HL-60/S4 treated with phorbol 12-myristate 13-acetate at 8.2 ng/mL for 4 days and 3 days (cell line): Measurements from ENCODE around the gene PNISR.

Experiments
- in situ Hi-C: fragments of 300-500 bp; cut with MboI; formaldehyde crosslinking; loops from 2 replicates; pipeline ENCODE4 v1.15.0; 2022; ENCODE audit warnings: low sequenced_read_pairs

Gene PNISR, protein sequence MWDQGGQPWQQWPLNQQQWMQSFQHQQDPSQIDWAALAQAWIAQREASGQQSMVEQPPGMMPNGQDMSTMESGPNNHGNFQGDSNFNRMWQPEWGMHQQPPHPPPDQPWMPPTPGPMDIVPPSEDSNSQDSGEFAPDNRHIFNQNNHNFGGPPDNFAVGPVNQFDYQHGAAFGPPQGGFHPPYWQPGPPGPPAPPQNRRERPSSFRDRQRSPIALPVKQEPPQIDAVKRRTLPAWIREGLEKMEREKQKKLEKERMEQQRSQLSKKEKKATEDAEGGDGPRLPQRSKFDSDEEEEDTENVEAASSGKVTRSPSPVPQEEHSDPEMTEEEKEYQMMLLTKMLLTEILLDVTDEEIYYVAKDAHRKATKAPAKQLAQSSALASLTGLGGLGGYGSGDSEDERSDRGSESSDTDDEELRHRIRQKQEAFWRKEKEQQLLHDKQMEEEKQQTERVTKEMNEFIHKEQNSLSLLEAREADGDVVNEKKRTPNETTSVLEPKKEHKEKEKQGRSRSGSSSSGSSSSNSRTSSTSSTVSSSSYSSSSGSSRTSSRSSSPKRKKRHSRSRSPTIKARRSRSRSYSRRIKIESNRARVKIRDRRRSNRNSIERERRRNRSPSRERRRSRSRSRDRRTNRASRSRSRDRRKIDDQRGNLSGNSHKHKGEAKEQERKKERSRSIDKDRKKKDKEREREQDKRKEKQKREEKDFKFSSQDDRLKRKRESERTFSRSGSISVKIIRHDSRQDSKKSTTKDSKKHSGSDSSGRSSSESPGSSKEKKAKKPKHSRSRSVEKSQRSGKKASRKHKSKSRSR

DNA sequence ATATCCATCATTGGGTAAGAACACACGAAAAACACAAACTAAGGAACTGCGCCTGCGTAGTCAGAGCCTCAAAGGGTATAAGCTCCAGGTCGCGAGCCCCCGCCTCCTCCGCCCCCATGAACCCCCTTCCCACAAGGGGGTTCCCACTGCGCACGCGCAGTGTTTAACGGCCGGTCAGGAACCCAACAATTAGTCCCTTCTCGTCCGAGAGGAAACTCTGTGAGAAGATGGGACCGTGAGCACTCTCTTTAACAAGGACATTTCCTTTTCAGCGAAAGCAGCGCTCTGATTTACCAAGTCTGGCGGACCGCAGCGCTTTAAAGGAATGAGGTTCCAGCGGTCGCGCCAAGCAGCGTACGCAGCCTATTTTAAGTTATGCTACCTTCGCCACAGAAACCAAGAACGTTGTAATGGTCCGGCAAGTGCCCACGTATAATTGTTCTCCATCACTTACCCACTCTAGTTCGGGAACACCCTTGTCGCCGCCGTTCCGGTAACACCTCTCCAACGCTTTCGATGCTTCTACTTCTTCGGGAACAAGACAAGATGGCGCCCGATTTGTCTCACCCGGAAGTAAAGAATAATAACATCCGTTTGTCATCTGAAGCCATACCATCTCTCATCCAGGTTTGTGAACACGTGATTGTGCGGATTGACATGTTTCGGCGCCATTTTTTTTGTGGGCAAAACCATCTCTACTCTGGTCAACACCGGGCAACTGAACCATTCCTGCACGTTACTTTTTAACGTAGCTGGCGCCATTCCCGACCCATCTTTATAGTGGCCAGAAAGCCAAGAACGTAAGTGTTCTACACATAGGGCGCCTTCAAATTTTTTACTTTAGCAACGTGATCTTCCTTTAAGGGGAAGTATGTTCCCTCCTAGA is at the start of gene PNISR:
PNISR (minus strand) TSS at position 548 of the 886 bp plus-strand sequence. CDS start 10,649 bp downstream, outside the sequence.
- in situ Hi-C loops, result no loop called here

GRCh38 chr6:99473730-99474129 is 48.6 kb upstream of the PNISR start:
- in situ Hi-C loops, result loop anchor here (25.0 kb wide), 1 partner anchor 264 kb away; no protein-coding TSS in a partner anchor

DNA sequence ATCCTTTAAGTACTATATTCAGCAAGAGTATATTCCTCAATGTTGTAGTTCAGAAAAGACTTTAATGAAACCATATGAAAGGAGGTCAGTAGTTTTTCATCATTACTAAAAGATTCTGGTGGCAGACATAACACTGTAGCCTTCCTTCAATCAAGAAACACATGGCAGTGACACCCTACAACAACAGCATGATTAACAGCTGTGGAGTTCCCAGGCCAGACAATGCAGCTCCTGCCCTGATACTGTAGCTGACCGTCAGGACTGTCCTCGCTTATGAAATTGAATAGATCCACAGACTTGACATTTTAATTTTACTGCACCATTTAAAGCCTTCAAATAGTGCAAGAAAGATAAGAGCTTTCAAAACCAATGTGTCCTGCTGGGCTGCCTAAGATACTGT is 46.5 kb upstream of the PNISR start:
- in situ Hi-C loops, result loop anchor here (25.0 kb wide), 1 partner anchor 266 kb away; no protein-coding TSS in a partner anchor

DNA sequence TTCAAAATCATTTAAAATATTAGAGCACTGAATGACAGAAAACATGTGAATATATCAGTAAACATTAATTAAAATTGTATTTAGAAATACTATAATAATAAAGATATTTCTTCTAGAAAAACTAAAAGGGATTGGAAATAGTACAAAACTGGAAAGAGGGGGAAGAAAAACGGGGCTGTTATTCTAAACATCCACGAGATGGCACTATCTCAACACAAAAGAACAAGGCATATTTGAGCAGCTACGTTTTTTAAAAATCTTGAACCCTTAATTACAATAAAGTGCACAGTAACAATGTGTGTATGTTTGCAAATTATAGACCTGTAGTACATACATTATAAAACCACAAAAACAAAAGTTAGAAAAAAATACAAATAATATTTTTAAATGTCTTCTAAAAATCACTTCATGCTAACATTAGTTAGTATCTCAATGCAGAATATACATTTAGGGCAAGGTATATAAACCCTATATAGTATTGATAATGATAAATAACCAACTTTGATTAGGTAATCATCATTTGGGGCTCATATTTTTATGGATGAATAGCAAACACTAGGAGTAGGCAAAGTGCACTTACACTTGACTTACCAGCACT is 42.5 kb upstream of the PNISR start:
- in situ Hi-C loops, result loop anchor here (25.0 kb wide), 1 partner anchor 270 kb away; no protein-coding TSS in a partner anchor

DNA sequence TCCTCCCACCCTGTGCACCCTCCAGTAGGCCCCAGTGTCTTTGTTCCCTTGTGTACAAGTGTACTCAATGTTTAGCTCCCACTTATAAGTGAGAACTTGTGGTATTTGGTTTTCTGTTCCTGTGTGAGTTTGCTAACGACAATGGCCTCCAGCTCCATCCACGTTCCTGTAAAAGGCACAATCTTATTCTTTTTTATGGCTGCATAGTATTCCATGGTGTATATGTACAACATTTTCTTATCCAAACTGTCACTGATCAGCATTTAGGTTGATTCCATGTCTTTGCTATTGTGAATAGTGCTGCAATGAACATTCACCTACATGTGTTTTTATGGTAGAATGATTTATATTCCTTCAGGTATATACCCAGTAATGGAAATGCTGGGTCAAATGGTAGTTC is 34.0 kb upstream of the PNISR start:
- in situ Hi-C loops, result loop anchor here (25.0 kb wide), 1 partner anchor 278 kb away; no protein-coding TSS in a partner anchor

- in situ Hi-C loops, result loop anchor here (25.0 kb wide), 1 partner anchor 279 kb away; no protein-coding TSS in a partner anchor
Observed at GRCh38 chr6:99458319-99458718, 33.2 kb upstream of the PNISR start.

DNA sequence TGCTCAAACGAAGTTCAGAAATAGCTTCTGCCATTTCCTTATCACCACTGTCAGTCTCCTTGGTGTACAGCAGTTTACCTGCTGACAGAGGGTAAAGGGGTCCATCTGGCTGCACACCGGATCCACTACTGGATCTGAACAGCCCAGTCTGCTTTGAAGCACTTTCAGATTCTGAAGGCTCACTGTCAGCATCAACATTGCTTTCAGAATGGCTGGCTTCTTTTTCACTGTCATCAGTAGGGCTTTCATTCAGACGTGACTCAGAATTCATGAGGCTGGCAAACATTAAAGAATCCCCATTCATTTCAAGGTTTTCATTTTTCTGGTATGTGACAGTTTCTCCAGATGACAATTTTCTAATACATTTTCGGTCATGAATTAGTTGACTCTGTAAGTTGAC is 21.0 kb upstream of the PNISR start:
- in situ Hi-C loops, result no loop called here

GRCh38 chr6:99434702-99435530 is 9.8 kb upstream of the PNISR start:
- in situ Hi-C loops, result no loop called here

DNA sequence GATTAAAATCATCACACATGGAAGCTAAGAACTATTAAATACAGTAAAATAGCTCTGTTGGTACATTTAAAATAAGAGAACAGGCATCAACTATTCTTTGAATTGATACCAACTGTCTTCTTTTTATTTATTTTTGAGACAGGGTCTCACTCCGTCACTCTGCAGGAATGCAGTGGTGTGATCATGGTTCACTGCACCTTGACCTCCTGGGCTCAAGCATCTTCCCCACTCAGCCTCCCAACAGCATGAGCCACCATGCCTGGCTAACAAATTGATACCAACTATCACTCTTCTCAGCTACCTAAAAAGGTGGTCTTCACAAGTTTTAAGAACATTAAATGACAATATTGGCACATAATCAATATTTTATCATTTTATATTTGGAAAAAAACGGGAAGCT is 7.8 kb upstream of the PNISR start:
- in situ Hi-C loops, result no loop called here

DNA sequence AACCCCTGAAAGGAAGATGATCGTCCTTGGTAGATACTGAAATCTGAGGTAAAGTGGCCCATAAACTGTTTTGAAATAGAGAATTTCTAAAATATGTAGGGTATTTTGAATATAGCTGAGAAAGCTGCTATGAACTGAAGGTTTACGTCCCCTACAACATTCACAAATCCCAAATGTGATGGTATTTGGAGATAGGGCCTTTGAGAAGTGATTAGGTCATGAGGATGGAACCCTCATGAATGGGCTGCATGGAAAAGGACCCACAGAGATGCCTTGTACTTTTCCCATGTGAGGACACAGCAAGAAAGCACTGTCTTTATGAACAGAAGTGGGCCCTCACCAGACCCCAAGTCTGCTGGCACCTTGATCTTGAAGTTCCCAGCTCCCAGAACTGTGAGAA is 6.8 kb upstream of the PNISR start:
- in situ Hi-C loops, result no loop called here

- in situ Hi-C loops, result no loop called here
Observed at GRCh38 chr6:99427988-99428387, 2.9 kb upstream of the PNISR start.

- in situ Hi-C loops, result no loop called here
Observed at GRCh38 chr6:99426451-99426757, 1.3 kb upstream of the PNISR start.

DNA sequence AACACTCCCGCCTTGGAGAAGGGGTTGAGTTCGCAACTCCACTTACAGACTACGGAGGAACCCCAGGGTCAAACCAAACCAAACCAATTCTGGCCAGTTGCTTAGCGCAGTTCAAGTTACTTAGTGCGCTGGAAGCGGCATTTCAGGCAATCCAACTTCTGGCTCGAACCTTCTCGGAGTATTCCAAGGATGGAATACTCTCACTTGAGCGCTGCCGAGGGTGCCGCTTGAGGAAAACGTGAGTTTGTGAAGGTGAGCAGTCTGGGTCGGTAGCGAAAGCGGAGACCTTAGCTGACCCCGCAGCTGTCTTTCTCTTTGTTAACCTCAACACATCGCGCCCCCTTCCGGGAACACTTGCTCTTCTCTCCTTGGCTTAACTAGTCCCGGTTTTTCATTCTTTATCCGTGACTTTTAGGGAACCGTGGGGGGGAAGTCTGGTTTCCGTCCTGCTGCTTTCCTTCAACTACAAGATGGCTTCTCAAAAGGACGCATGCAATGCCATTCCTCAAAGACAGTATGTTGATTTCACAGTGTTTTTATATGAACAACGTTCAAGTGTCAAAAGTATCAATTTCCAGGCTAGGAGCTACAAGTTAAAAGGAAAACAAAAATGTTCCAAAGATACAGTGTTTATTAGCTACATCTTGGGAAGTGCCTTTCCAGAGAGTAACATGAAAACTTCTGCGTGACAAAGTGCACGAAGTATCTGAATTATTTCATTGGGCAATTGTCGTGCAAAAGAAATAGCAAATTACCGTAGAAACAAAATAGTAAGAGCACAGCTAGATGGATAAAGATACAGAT is 741 bp upstream of the PNISR start:
- in situ Hi-C loops, result no loop called here

DNA sequence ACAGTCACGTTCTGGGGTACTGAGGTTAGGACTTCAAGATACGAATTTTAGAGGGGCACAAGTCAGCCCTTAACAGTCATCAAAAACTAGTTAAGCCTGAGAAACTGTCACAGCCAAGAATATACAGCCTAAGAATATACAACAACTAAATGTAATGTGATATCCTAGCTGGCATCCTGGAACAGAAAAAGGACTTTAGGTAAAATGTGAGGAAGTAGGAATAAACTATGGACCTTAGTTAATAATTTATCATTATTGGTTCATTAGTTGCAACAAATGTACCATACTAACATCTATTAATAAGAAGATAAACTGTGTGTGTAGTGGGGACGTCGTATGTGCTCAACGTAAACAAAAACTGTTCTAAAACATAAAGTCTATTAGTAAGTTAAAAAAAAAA is 1.1 kb downstream of the PNISR start:
- in situ Hi-C loops, result no loop called here

GRCh38 chr6:99422912-99423311 is 2.2 kb downstream of the PNISR start:
- in situ Hi-C loops, result no loop called here

DNA sequence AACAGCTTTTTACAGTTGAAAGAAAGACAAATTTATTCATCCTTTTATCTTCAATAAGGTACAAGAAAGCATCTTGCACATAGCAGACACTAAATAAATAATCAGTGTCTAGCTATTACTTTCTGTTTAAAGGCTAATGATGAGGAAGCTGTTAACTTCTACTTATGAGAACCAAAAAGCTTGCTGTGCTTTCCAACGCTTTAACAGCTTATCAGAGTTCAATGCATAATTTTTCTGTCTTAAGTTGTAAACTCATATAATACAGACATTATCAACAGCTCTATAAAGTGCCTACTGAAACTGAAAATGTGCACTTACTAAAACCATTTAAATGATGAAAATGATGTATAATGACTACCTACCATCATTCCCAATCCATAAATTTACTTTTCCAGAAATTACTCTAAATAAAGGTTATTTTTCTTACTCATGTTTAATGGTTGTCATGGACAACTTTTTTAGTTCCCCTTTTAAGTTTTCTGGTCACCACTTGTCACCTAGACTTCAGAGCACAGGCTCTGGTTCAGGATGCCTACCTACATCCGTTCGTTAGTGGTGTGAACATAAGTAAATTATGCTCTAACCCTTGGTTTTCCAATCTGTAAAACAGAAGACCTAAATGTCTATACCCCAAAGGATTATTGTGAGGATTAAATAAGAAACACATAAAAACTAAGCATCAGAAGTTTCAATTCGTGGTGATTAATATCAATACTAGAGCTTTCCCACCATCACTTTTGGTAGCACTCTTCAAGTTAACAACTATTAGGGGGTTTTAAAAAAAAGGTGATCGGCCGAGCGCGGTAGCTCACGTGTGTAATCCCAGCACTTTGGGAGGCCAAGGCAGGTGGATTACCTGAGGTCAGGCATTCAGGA is 8.0 kb downstream of the PNISR start:
- in situ Hi-C loops, result no loop called here

DNA sequence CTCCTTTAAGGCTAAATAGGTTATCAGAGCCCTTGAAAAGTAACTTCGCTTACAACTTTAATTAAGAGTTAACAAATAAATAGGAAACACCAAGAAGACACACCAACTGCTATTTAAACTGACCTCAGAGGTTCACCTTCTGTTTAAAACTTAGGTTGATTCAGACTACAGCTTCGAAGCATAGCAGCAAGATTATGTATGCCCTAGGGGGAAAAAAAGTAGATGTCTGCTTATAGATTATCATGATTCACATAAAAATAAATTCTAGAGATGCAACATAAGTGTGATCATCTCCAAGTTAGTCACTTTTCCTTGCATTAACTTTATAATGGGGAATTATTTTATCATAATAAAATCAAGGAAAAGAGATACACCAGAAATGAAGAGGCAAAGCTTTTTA is 8.9 kb downstream of the PNISR start:
- in situ Hi-C loops, result no loop called here

GRCh38 chr6:99415446-99415845 is 9.7 kb downstream of the PNISR start:
- in situ Hi-C loops, result no loop called here
